HG02588 (cell line): ENCODE data around the gene C10orf71.

Experiments
- ATAC-seq: cut with Tn5 transposase; IDR thresholded peaks from one replicate; pipeline ENCODE4 v1.9.1; 2021; ENCODE audit warnings: mild to moderate bottlenecking, moderate library complexity; ENCODE audit not compliant: unreplicated experiment

C10orf71 gene

GRCh38 chr10:49293208-49293603, 5.8 kb upstream of the C10orf71 start:
- no peak for ATAC-seq

DNA sequence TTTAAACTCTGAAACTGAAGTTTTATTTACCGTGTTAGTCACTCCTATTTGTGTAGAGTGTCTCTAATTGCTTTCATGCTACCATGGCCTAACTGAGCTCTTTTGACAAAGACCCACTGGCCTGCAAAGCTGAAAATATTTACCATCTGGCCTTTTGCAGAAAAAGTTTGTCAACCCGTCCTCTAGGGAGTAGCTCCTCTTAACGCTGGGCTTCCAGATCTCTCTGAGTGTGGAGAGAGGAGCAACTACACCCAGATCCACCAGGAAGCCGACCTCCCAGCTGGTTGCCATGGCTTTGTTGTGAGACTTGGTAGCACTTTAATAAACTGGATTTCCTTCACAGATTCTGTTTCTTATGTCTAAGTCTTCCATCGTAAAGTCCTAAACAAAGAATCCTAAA, 4.2 kb upstream of the C10orf71 start:
- ATAC-seq = no peak

DNA sequence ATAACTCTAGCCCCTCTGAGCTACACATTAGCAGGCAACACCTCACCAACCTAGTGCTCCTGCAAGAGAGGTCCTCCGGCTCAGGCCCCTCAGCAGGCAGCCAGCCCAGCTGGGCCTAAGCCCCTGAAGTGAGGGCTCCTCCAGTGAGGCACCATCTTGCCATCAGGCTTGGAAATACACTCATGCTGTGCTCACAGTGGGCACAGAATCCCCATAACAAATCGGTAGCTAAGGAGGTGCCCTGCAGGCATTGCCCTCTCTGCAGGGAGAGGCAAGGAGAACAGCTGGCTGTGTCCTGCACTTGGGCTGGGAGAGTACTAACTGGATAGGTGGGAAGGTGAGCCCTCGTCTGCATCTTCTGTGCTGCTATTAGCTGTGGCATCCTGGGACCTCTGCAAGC, 3.7 kb upstream of the C10orf71 start:
- no peak for ATAC-seq

- ATAC-seq = no peak
Observed at GRCh38 chr10:49296382-49296781, 2.6 kb upstream of the C10orf71 start.

DNA sequence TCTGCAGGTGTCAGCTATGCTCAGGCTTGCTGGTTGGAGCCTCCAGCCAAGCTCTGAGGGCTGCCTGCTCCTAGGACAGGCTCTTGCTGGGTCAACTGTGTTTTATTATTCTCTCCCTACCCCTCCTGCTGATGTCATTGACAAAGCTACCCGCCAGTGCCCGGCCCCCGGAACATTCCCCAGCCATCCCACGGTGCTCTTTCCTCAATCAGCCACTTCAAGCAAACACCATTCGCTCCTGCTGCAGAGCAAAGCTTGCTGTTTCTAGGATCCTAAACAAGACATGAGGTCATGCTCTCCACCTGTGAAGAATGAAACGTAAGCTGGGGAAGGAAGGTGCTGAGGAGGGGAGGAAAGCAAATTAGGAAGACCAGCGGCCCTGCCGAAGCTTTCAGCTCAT, 2.1 kb upstream of the C10orf71 start:
- no peak for ATAC-seq

GRCh38 chr10:49297818-49298670, 926 bp upstream of the C10orf71 start:
- no peak for ATAC-seq

DNA sequence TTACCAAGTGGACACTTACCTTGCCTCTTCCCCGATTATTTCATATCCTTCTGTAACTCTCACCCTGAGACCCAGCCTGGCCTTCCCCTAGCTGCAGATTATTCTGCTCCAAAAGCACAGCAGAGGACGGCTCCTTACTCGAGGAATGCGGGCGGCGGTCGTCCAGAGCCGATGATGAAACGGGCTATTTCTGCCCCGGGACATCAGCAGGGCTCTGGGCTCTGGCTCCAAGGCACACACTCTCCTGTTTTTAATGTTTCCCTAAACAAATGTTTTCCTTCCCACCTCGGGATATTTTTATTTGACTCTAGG, 343 bp upstream of the C10orf71 start:
- ATAC-seq = no peak

DNA sequence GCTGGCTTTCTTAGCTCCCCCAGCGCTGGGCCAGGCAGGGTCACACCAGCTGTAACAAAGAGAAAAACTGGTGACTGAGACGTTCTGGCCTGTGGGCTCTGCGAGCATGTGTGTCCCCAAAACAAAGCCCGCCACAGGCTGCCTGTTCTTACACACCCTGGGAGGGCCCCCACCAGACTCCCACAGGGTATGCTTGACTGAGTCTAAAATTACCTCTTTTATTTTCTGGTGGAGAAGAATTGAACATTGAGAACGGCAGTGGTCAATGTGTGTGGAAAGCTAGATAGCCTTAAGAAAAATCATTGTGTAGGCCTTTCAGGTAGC, 808 bp downstream of the C10orf71 start:
- ATAC-seq = peak; percentile 65

DNA sequence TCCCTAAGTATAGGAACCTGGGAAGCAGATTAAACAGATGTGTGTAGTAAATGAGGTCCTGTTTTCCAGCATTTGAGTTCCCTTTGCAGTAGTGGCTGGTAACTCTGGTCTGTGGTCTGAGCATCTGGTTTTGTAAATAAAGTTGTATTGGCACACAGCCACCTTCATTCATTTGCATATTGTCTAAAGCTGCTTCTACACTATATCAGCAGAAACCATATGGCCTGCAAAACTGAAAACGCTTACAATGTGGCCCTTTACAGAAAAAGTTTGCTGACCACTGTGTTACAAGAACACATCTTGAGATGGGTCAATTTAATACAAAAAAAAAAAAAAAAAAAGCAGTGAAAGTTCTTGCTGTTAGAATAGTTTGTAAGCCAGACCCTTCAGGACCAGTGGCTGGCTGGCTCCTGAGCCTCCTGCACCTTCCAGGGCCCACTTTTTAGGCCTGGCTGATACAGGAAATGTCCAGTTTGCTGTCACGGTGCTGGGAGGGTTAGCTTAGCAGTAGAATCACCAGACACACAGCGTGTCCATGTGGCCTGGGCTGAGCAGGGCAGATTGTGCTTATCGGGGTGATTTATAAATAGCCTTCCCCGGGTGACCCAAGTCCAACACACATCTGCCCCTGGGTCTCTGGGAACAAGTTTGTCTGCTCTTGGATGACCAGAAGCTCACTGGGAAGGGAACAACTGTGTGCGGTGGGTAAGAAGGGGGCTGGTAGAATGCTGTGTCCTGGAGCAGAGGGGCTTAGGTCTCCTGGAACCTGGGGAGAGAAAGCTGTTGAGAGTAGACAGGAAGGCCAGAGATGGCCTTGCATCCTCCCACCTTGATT, 1.4 kb downstream of the C10orf71 start:
- ATAC-seq = peak; percentile 79

DNA sequence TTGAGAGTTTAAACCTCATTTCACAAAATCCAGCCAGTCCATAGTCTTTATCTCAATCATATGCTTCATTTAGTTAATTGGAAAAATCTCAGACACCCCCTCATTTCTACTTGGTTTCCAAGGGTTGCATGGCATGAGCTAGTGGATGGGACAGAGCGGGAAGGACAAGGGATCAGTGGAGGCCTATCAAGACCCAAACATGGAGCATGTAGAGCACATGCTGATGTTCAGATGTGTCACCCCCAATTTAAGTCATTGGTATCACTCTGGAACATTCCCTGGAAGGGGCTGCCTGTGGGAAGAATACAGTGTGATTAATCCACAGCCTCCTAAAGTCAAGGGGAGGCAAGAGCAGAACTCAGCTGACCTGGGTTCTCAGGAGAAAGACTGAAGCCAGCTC, 2.3 kb downstream of the C10orf71 start:
- no peak for ATAC-seq

- ATAC-seq = no peak
Observed at GRCh38 chr10:49302088-49302487, 3.1 kb downstream of the C10orf71 start.

GRCh38 chr10:49303711-49304110, 4.7 kb downstream of the C10orf71 start:
- no peak for ATAC-seq

DNA sequence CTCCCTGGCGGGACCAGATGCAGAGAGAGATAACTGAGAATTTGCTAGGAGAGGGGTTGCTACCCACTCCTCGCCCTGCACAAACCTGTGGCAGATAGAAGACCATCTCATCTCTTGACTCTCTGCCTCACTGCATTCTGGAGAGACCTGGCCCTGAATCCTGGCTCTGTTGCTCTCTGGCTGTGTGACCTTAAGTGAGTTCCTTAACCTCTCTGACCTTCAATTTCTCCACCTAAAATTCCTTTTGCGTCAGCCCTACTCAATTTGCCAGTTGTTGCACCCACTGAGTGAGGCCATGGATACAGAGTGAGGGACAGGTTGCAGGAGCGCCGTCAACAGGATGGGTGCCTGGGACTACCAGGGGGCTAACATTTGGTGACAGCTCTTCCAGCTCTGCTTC, 5.2 kb downstream of the C10orf71 start:
- no peak for ATAC-seq

DNA sequence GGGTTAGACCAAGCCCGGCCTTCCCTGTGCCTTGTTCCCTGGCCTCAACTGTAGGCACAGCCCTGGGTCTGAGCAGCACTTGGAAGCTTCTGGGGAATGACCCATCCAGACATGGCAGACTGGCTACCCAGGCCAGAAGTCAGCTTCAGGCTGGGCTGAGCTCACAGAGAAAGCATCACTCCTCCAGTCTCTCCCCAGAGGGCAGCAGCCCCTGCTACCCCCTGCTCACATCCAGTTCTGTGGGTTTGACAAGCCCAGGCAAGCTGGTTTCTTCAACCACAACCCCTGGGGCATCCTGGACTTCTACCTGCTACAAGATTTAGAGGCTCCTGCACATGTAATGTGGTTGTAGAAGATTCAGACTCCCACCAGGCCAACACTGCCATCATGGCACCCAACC, 9.0 kb downstream of the C10orf71 start:
- no peak for ATAC-seq

GRCh38 chr10:49308881-49309280, 9.9 kb downstream of the C10orf71 start:
- no peak for ATAC-seq

DNA sequence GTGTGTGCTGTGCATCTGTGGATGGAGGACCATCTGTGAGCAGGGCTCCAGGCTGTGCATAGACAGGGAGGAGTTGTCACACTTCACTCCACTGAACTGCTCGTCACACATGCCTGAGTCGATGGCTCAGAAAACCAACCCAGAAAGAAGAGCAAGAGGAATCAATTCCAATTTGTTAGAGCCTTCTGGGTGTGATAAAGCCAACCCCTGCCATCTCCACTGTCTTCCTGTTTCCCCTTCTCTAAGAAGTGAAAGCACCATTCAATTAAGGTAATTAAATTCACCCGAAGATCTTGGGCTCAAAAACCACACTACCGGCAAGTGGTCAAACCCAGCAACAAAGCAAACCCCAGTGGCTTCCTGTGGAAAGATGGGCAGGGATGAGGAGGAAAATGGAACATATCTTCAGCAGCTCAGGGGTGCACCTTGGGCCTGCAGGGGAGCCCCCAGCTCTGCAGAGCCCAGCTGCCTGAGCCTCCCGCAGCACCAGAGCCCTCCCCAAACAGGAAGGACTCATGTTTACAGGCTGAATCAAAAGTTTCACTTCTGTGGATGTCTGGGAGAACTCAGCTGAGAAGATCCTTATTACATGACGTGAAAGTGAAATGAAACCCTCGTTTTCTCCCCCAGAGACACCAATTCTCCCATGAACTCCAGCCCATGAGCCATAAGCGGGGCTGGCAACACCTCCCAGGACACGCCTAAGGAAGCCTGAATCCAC, 10.9 kb downstream of the C10orf71 start:
- ATAC-seq = no peak

GRCh38 chr10:49310460-49310859, 11.5 kb downstream of the C10orf71 start:
- no peak for ATAC-seq

DNA sequence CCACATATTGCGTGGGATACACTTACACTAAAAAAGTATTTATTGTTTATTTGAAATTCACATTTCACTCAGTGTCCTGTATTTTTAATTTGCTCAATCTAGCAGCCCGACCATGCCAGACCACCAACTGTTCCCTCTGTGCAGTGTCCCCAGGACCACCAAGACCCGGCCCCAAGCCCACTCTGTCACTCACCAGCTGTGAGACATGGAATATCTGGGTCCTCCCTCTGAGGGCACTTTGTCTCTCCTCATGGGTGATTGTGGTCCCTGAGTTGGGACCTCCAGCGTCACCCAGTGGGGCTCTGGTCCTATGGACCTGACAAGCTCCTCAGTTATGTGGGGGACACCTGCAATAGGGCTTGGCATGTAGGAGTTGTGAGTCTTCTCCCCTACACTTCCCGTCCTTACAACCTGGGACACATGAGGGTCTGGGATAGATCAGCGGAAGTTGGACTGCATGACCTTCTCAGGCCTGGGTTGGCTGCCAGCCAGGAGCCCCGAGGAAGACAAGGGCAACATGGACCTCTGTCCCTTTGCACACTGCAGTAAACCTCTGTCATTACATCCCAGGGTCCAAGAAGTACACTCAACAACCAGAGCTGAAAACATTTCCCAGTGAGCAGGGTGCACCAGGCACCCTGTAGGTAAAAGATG, 12.1 kb downstream of the C10orf71 start:
- ATAC-seq = no peak

DNA sequence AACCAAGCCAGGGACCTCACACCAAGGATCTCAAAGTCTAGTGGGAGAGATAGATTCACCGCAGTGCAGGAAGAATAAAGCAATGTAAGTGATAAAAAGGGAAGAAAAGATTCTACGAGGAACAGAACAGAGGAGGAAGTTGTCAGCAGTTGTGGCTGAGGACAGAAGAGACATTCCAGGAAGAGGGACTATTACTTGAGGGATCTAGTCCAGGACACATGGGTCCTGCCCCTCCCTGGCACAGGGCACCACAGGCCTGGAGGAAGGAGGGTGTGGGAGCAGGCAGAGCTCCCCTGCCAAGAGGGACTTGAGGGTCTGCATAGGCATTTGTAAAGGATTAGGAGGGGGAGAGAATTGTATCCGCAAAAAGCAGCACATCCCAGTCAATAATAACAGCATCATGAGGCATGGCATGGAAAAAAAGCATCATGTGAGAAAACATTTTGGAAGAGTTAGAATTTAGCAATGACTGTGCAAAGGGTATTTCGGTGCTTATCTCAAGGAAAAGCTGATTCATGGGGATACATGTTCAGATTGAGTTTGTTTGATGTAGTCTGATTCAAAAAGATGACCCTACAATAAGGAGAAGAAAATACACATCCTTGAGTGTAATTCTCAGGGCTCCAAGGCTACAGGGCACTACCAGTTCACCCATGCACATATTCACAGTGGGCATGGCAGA, 12.7 kb downstream of the C10orf71 start:
- ATAC-seq = no peak

DNA sequence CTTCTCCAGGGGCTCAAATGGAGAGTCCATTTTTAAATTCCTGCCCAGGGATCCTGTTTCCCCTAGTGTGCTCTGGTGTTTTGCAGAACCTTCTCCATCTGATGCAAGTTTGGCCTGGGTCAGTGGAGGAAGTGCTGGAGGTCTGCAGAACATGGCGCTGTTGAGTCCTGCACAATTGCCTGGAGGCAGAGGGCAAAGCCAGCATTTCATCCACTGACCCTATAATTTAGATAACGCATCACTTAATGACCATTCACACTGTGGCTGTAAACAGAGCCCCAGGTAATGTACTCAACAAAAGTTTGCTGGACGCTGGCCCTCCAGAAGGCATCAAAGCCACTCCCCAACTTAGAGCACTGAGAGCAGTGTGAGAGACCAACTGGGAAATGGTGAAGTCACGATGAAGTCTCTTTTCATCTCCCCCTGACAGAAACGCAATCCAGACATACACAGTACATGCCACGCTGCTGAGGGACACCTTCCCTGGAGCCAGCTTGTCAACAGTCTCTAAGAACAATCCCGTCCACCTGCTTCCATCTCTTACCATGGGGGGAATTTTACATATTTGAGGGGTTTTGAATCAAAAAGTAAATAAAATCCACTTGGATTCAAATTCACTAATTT, 13.4 kb downstream of the C10orf71 start:
- no peak for ATAC-seq
